Fibroblast of the aortic adventitia (primary cell): ENCODE data around the gene ABCG1. TPM values are rescaled to one million over a fixed set of nuclear protein-coding genes. Genes with fewer than 3 reads are reported as not detected.

Source experiments
- DNase-seq: peaks from one replicate; pipeline ENCODE4 v3.0.0-alpha.2; 2010; ENCODE audit warnings: low read depth
- H3K4me3 ChIP-seq: 2 replicates; pipeline ENCODE4 v1.5.1; 2011; ENCODE audit warnings: low read depth, mild to moderate bottlenecking, control low read depth, low read length, moderate library complexity
- CTCF ChIP-seq: IDR thresholded peaks from 2 replicates; pipeline ENCODE4 v1.5.1; 2011; ENCODE audit warnings: mild to moderate bottlenecking, low read length, control low read depth, inconsistent platforms; ENCODE audit not compliant: insufficient read depth
- total RNA-seq: library from RNA; depleted of rRNA; stranded (reverse); fragments of >200 nt; gene quantifications from 2 replicates; pipeline ENCODE4 v1.2.3, GENCODE V29; 2012; ENCODE audit warnings: low replicate concordance

Gene ABCG1
- total RNA-seq, 1 donor: 0.09 TPM

- no peak for TF ChIP-seq CTCF
- DNase-seq: no peak
- no peak overlapping the region for H3K4me3 ChIP-seq
Observed at GRCh38 chr21:42214081-42214750, 4.7 kb upstream of the ABCG1 start.

- no peak for DNase-seq
- H3K4me3 ChIP-seq: no peak overlapping the region
- TF ChIP-seq CTCF: no peak
Observed at GRCh38 chr21:42214921-42215320, 4.0 kb upstream of the ABCG1 start.

- no peak for DNase-seq
- no peak overlapping the region for H3K4me3 ChIP-seq
- TF ChIP-seq CTCF: no peak
Observed at GRCh38 chr21:42215942-42216725, 2.8 kb upstream of the ABCG1 start.

GRCh38 chr21:42216726-42217572, 2.0 kb upstream of the ABCG1 start:
- TF ChIP-seq CTCF: no peak
- H3K4me3 ChIP-seq: no peak overlapping the region
- no peak for DNase-seq

- no peak for DNase-seq
- H3K4me3 ChIP-seq: peak overlapping the region; percentile 55
Observed at GRCh38 chr21:42219606-42220137, 732 bp downstream of the ABCG1 start.

More at GRCh38 chr21:42219606-42220137, 732 bp downstream of the ABCG1 start:
- TF ChIP-seq CTCF: no peak
